K562 (cell line): Measurements from ENCODE around the gene CACNA2D3. TPM values are rescaled to one million over a fixed set of nuclear protein-coding genes. Genes with fewer than 3 reads are reported as not detected.

ENCODE experiments used
- ATAC-seq: fragments of 200-7000 bp; cut with Tn5 transposase; 3 replicates; pipeline ENCODE4 v1.9.1; 2020; ENCODE audit warnings: moderate library complexity
- BruUV-seq: library from RNA; stranded (reverse); fragments of 400-500 nt; replicated peaks from 2 replicates; lab custom pipeline; 2021; lab: Mats Ljungman, UMichigan
- CTCF ChIA-PET: fragments of 300-600 bp; formaldehyde crosslinking; extraction: SDS; loops from one replicate; lab custom pipeline; 2021; ENCODE audit warnings: low intra/inter-chr PET ratio; lab: Yijun Ruan, JAX
- POLR2A ChIA-PET: fragments of 300-600, 350-650 bp; sonication (Branson Sonifier 250); formaldehyde crosslinking; extraction: SDS; loops from one replicate; lab custom pipeline; 2021; ENCODE audit warnings: antibody characterized with exemption, inconsistent platforms; lab: Yijun Ruan, JAX
- DNase-seq, 4 experiments: peaks; one replicate each; pipeline versions ENCODE4 v3.0.0 to v3.0.0-alpha.2; 2011 to 2018; ENCODE audit warnings: low spot score in 3 of 4, mixed read lengths in 3 of 4; ENCODE audit errors: extremely low read depth in 1 of 4
- FAIRE-seq: peaks from 2 replicates; lab custom pipeline; 2011; peaks lifted over from hg19 to GRCh38; lab: Jason Lieb, UNC
- H2AFZ ChIP-seq: 2 replicates; pipeline ENCODE4 v1.6.0; 2011; ENCODE audit warnings: low read depth, low read length, control low read depth, inconsistent platforms
- H3K27ac ChIP-seq: fragments of 200-600 bp; 3 replicates; pipeline ENCODE4 v1.8.0; 2011; ENCODE audit warnings: low read depth, mild to moderate bottlenecking, control low read depth, inconsistent platforms, low read length, moderate library complexity, mixed read lengths; ENCODE audit errors: extremely low read depth
- H3K27me3 ChIP-seq, 2 experiments: fragments of 300-600 bp in 1 of 2; 2 replicates in 1 of 2; 3 replicates in 1 of 2; pipeline versions ENCODE4 v1.6.0 to v1.8.0; 2011; ENCODE audit warnings: inconsistent platforms in 2 of 2, low read length in 2 of 2, mild to moderate bottlenecking in 1 of 2, mixed read lengths in 1 of 2, moderate library complexity in 1 of 2; ENCODE audit not compliant: control insufficient read depth in 2 of 2, insufficient read depth in 2 of 2
- H3K36me3 ChIP-seq: fragments of 300-600 bp; 3 replicates; pipeline ENCODE4 v1.8.0; 2011; ENCODE audit warnings: mild to moderate bottlenecking, low read length, inconsistent platforms; ENCODE audit not compliant: control insufficient read depth, insufficient read depth
- H3K4me1 ChIP-seq, 2 experiments: fragments of 200-600 bp in 1 of 2; replicated peaks in 1 of 2; 2 replicates in 1 of 2; 3 replicates in 1 of 2; pipeline versions ENCODE4 v1.5.1 to v1.8.0; 2011; ENCODE audit warnings: inconsistent platforms in 2 of 2, low read length in 2 of 2, mild to moderate bottlenecking in 1 of 2, mixed read lengths in 1 of 2, moderate library complexity in 1 of 2; ENCODE audit not compliant: control insufficient read depth in 2 of 2, insufficient read depth in 2 of 2
- H3K4me2 ChIP-seq: 2 replicates; pipeline ENCODE4 v1.6.1; 2011; ENCODE audit warnings: low read length, control low read depth, inconsistent platforms, mixed read lengths; ENCODE audit not compliant: insufficient read depth
- H3K4me3 ChIP-seq: fragments of 200-600 bp; sonication (generic), shearing (Covaris generic); 2 replicates; pipeline ENCODE4 v1.5.1; 2016; ENCODE audit warnings: control low read depth, inconsistent platforms
- H3K79me2 ChIP-seq: fragments of 200-600 bp; 3 replicates; pipeline ENCODE4 v1.8.0; 2011; ENCODE audit warnings: low read length, inconsistent platforms; ENCODE audit not compliant: control insufficient read depth, insufficient read depth
- H3K9ac ChIP-seq, 2 experiments: 2 replicates each; pipeline versions ENCODE4 v1.6.0 to v1.6.1; 2011; ENCODE audit warnings: low read depth in 2 of 2, low read length in 2 of 2, control low read depth in 1 of 2, inconsistent platforms in 1 of 2, mild to moderate bottlenecking in 1 of 2, mixed read lengths in 1 of 2; ENCODE audit not compliant: insufficient read depth in 1 of 2
- H3K9me1 ChIP-seq: one replicate; pipeline ENCODE4 v1.6.0; 2011; ENCODE audit warnings: inconsistent platforms, mild to moderate bottlenecking, low read length, moderate library complexity; ENCODE audit not compliant: control insufficient read depth, insufficient read depth
- H3K9me3 ChIP-seq: replicated peaks from 2 replicates; pipeline ENCODE4 v1.5.1; 2011; ENCODE audit warnings: low read depth, low read length, inconsistent platforms; ENCODE audit not compliant: control insufficient read depth, insufficient read depth
- H4K20me1 ChIP-seq: replicated peaks from 2 replicates; pipeline ENCODE4 v1.6.1; 2011; ENCODE audit warnings: low read length, inconsistent platforms, mixed read lengths; ENCODE audit not compliant: control insufficient read depth, insufficient read depth
- CBX1 ChIP-seq: sonication (generic); IDR thresholded peaks from 2 replicates; pipeline ENCODE4 v1.6.1; 2016; ENCODE audit warnings: antibody characterized with exemption, low read depth, mild to moderate bottlenecking
- CC2D1A ChIP-seq: fragments of 450-650 bp; IDR thresholded peaks from 2 replicates; pipeline ENCODE4 v1.6.1; 2017; ENCODE audit warnings: mild to moderate bottlenecking
- MAFK ChIP-seq: IDR thresholded peaks from 2 replicates; pipeline ENCODE4 v1.6.1; 2011; ENCODE audit warnings: low read length, improper control_type of control experiment
- MAZ ChIP-seq, 2 experiments: fragments of 450-650 bp in 1 of 2; sonication (generic) in 1 of 2; formaldehyde crosslinking; IDR thresholded peaks in 1 of 2; conservative IDR thresholded peaks in 1 of 2; 2 replicates each; pipeline versions ENCODE4 v1.4.0 to v1.5.0; 2020; ENCODE audit warnings: mild to moderate bottlenecking in 1 of 2, missing genetic modification reagents in 1 of 2
- MIER1 ChIP-seq: fragments of 450-650 bp; IDR thresholded peaks from 2 replicates; pipeline ENCODE4 v1.6.1; 2016; ENCODE audit warnings: antibody characterized with exemption, mild to moderate bottlenecking, low read depth
- NBN ChIP-seq: fragments of 450-650 bp; IDR thresholded peaks from 2 replicates; pipeline ENCODE4 v1.6.1; 2016; ENCODE audit warnings: low read depth, mild to moderate bottlenecking
- SOX6 ChIP-seq: fragments of 450-650 bp; IDR thresholded peaks from 2 replicates; pipeline ENCODE4 v1.6.1; 2014; ENCODE audit warnings: mild to moderate bottlenecking
- SPI1 ChIP-seq: IDR thresholded peaks from 2 replicates; pipeline ENCODE4 v1.6.1; 2011; ENCODE audit warnings: low read depth, low read length, control low read depth, borderline replicate concordance
- SRF ChIP-seq, 2 experiments: fragments of 250-450, 450-650 bp in 1 of 2; sonication (Bioruptor Pico) in 1 of 2; sonication (generic) in 1 of 2; formaldehyde crosslinking; IDR thresholded peaks; 2 replicates each; pipeline versions ENCODE4 v1.5.0 to v1.5.1; 2020 to 2022; ENCODE audit warnings: mild to moderate bottlenecking in 1 of 2, missing genetic modification reagents in 1 of 2
- ZFX ChIP-seq: sonication (generic); formaldehyde crosslinking; IDR thresholded peaks from 2 replicates; pipeline ENCODE4 v1.8.0; 2022; ENCODE audit warnings: mild to moderate bottlenecking, missing genetic modification reagents, moderate library complexity
- ZNF76 ChIP-seq: fragments of 250-450 bp; sonication (Bioruptor Pico); IDR thresholded peaks from 2 replicates; pipeline ENCODE4 v1.4.0; 2020; ENCODE audit warnings: mild to moderate bottlenecking, moderate library complexity, borderline replicate concordance
- ZNF764 ChIP-seq: fragments of 250-450 bp; sonication (Bioruptor Pico); IDR thresholded peaks from 2 replicates; pipeline ENCODE4 v1.4.0; 2020; ENCODE audit warnings: low read depth, mild to moderate bottlenecking, moderate library complexity
- ZNF79 ChIP-seq: fragments of 250-450 bp; sonication (Bioruptor Pico); IDR thresholded peaks from 2 replicates; pipeline ENCODE4 v1.4.0; 2020; ENCODE audit warnings: low read depth, mild to moderate bottlenecking, moderate library complexity
- WGBS: fragments of 100-300 bp; shearing (Covaris generic); methylation state at CpG from one replicate; pipeline ENCODE4 v1.1.6; 2016; ENCODE audit warnings: low coverage, mixed read lengths; ENCODE audit not compliant: insufficient coverage; ENCODE audit errors: missing lambda C conversion rate; 5-methylcytosine and 5-hydroxymethylcytosine counted together
- in situ Hi-C: fragments of 300-500 bp; cut with MboI; formaldehyde crosslinking; loops from 4 replicates; pipeline ENCODE4 v1.15.0; 2018; ENCODE audit warnings: inconsistent platforms, mixed read lengths
- intact Hi-C: fragments of 100-400 bp; cut with micrococcal nuclease; formaldehyde crosslinking; loops from 2 replicates; pipeline ENCODE4 v1.14.2; 2022
- polyA plus RNA-seq, 8 experiments: library from polyadenylated mRNA; depleted of rRNA in 4 of 8; stranded (reverse) in 5 of 8; unstranded in 3 of 8; fragments of >200 nt; fragmentation: Nextera tagmentation in 2 of 8; fragmentation: Illumina TruSeq in 1 of 8; extraction: Ambion mirVana in 2 of 8; extraction: Trizol in 1 of 8; gene quantifications; 2 replicates each; pipeline versions ENCODE4 v1.2.1 to v1.2.3, GENCODE V29; 2011 to 2014; ENCODE audit warnings: inconsistent platforms in 1 of 8, missing spikeins in 1 of 8
- total RNA-seq, 7 experiments: library from RNA; depleted of rRNA in 6 of 7; stranded (reverse); fragments of >200 nt in 6 of 7; fragmentation: Illumina TruSeq in 2 of 7; extraction: Trizol in 2 of 7; gene quantifications; 2 replicates each; pipeline versions ENCODE4 v1.2.1 to v1.2.3, GENCODE V29; 2011 to 2021; ENCODE audit warnings: low replicate concordance in 1 of 7
- TF ChIP-seq, protein P1 (sequence below): fragments of 250-450 bp; sonication (Bioruptor Pico); IDR thresholded peaks from 2 replicates; pipeline ENCODE4 v1.8.0; 2021; ENCODE audit warnings: moderate library complexity, mild to moderate bottlenecking, inconsistent platforms
- TF ChIP-seq, protein P2 (sequence below): sonication (generic); formaldehyde crosslinking; IDR thresholded peaks from 2 replicates; pipeline ENCODE4 v1.9.0; 2022; ENCODE audit warnings: mild to moderate bottlenecking, missing genetic modification reagents

Gene CACNA2D3
- total and polyA plus RNA-seq, 9 of the 15 experiments (the other 6 are each of a cell fraction or from before 2014, with no cell fraction given), result 0.01 TPM; not detected in 8

DNA sequence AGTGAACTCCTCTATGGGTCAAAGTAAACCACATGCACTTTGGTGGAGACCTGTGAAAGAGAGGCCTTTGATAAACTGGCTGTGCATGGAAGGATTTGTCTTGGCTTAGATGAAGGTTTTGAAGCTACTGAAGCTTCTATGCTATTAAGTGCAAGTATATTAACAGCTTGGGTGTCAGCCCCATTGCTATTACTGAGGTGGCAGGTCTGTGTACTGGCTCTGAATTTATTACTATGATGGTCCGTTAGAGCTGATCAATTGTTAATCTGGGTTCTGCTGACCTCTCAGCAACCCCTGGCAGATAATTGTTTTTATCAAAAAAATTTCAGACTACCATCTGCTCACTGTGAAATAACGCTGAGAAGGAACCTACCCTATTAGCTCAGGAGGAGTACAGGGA lies 268.2 kb downstream of the CACNA2D3 start:
- intact Hi-C loops (no loop called here), in situ Hi-C loops (no loop called here)
- POLR2A ChIA-PET, result no interaction called here
- ATAC-seq, result no peak
- no peak overlapping the region for H2AFZ ChIP-seq
- no peaks in the 10 kb centered on the region for H3K36me3 ChIP-seq
- WGBS, result 0% methylated on average over 2 of the region's 2 CpGs
- H4K20me1 ChIP-seq, result no peaks in the 10 kb centered on the region
- TF ChIP-seq ZNF76 (CRISPR knock-in tag) (no peak), ZNF764 (no peak), SOX6 (no peak), SRF (CRISPR knock-in tag; IDR thresholded peaks at IDR 0.05) (no peak), NBN (no peak), MIER1 (no peak), MAZ (CRISPR knock-in tag; conservative IDR thresholded peaks at IDR 0.05 in 1 of 2, IDR thresholded peaks at IDR 0.05 in 1 of 2) (no peak), MAFK (no peak), CC2D1A (no peak), ZNF79 (CRISPR knock-in tag) (no peak), CBX1 (no peak), SPI1 (no peak), ZFX (CRISPR knock-in tag) (no peak)
- TF ChIP-seq, protein P1, sequence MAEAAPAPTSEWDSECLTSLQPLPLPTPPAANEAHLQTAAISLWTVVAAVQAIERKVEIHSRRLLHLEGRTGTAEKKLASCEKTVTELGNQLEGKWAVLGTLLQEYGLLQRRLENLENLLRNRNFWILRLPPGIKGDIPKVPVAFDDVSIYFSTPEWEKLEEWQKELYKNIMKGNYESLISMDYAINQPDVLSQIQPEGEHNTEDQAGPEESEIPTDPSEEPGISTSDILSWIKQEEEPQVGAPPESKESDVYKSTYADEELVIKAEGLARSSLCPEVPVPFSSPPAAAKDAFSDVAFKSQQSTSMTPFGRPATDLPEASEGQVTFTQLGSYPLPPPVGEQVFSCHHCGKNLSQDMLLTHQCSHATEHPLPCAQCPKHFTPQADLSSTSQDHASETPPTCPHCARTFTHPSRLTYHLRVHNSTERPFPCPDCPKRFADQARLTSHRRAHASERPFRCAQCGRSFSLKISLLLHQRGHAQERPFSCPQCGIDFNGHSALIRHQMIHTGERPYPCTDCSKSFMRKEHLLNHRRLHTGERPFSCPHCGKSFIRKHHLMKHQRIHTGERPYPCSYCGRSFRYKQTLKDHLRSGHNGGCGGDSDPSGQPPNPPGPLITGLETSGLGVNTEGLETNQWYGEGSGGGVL (CRISPR knock-in tag), result no peak
- TF ChIP-seq, protein P2, sequence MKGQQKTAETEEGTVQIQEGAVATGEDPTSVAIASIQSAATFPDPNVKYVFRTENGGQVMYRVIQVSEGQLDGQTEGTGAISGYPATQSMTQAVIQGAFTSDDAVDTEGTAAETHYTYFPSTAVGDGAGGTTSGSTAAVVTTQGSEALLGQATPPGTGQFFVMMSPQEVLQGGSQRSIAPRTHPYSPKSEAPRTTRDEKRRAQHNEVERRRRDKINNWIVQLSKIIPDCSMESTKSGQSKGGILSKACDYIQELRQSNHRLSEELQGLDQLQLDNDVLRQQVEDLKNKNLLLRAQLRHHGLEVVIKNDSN (CRISPR knock-in tag), result no peak
- no peak overlapping the region for H3K27ac ChIP-seq
- no peaks in the 10 kb centered on the region for H3K9me3 ChIP-seq
- H3K79me2 ChIP-seq, result no peaks in the 10 kb centered on the region
- H3K9me1 ChIP-seq, result no peaks in the 10 kb centered on the region
- no peaks in the 10 kb centered on the region for H3K4me1 ChIP-seq
- DNase-seq, result no peak
- H3K4me3 ChIP-seq, result no peak overlapping the region
- no peak overlapping the region for H3K9ac ChIP-seq
- FAIRE-seq, result no peak
- no TSS peak for BruUV-seq
- H3K27me3 ChIP-seq, result no peaks in the 10 kb centered on the region
- CTCF ChIA-PET, result no interaction called here
- no peak overlapping the region for H3K4me2 ChIP-seq
